NCI-H1694 (cell line): ENCODE data around the gene CACNB4.
"Not testable (repeated sequence)": the region's sequence is repeated elsewhere in the genome, so short reads cannot be mapped to it uniquely, and the experiment has no call there.

Source experiments
- DNase-seq: peaks from one replicate; lab custom pipeline; 2025; lab: John Stamatoyannopoulos, UW

Gene CACNB4

GRCh38 chr2:151823651-151824050 lies 275.2 kb downstream of the CACNB4 start:
- DNase-seq: no peak

GRCh38 chr2:151819920-151820319 lies 278.9 kb downstream of the CACNB4 start:
- DNase-seq: no peak

DNA sequence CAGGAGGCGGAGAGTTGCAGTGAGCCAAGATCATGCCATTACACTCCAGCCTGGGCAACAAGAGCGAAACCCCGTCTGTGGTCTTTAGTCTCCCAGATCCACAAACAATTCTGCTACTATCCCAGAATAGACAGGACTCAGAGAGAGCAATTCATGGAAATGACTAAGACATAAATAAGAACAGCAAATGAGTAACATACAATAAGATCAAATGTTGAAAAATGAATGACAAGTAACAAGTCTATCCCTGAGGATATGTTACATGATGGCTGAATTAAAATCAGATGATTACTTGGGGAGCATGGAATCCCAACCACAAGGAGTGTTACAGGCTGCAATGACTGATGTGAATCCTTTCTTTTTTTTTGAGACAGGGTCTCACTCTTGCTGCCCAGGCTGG lies 280.9 kb downstream of the CACNB4 start:
- DNase-seq: no peak

- DNase-seq: no peak
Measured at GRCh38 chr2:151816843-151817242, 282.0 kb downstream of the CACNB4 start.

GRCh38 chr2:151815821-151816489 lies 282.9 kb downstream of the CACNB4 start:
- no peak for DNase-seq

DNA sequence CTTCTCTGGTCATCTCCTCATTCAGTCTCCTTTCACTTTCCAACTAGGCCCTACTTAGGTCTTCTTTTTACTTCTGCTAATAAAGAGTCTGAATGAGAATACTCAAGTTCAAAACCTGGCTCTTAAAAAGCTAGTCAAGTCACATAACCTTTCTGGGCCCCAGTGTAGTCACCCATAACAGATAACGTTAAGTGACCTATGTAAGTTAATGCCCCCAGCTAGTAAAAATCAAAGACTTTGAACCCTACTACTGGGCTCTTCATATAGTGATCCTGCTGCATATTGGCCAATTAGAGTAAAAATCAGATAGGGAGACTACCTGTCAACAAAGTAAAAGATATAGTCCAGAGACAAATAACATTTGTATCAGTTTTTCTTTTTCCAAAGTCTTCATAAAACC lies 288.4 kb downstream of the CACNB4 start:
- no peak for DNase-seq

GRCh38 chr2:151809073-151809383 lies 289.8 kb downstream of the CACNB4 start:
- no peak for DNase-seq

DNA sequence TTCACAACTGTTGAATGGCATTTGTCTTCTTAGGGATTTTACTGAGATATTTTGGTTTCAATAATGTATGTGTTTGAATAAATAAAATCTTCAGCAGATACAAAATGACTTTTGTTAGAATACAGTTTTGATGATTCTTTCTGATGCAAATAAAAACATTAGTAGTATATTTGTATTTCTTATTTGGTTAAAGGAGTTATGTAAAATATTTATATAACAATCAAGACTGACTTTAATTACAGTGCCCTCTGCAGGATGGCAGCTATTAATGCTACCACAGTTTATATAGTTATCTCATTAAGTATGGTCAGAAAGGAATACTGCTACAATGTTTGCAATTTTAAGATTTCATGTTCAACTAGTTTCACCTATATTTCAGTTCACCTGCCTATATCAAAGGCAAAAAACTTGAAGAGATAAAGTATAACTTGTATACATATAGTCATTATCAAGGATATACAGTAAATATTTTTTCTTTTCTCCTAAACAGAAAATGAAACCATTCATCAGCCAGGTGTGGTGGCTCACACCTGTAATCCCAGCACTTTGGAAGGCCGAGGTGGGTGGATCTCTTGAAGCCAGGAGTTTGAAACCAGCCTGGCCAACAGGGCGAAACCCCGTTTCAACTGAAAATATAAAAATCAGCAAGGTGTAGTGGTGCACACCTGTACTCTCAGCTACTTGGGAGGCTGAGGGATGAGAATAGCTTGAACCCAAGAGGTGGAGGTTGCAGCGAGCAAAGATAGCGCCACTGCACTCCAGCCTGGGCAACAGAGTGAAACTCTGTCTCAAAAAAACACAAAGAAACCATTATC lies 290.4 kb downstream of the CACNB4 start:
- no peak for DNase-seq

GRCh38 chr2:151805961-151806360 lies 292.9 kb downstream of the CACNB4 start:
- no peak for DNase-seq

DNA sequence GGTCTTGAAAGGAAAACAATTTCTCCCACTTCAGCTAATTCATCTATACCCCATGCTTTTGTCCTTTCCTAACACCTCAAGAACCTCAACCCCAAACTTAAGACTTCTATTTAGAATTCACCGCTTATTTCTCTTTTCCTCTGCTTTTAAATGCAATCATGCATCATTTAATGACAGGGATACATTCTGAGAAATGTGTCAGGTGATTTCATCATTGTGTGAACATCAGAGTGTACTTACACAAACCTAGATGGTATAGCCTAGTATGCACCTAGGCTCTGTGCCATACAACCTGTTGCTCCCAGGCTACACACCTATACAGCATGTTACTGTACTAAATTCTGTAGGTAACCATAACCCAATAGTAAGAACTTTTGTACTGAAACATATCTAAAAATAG lies 293.5 kb downstream of the CACNB4 start:
- DNase-seq: no peak

- no peak for DNase-seq
Measured at GRCh38 chr2:151803811-151804210, 295.0 kb downstream of the CACNB4 start.

DNA sequence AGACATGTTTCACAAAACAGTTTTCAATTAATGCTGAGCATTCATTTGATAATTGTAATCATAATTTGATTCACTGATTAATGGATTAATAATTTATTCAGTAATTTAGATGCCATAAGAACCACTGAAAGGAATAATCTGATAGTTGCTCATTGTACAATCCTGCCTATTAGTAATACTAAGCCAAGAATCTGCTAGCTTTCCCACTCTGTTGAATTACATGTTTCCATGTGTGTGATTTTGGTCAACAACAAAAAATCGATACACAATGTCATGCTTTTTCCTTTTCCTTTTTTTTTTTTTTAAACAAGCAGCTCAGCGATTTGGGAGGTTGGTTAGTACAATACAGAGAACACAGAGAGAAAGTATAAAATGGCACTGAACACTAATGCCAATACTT lies 296.5 kb downstream of the CACNB4 start:
- DNase-seq: no peak

GRCh38 chr2:151799886-151800292 lies 299.0 kb downstream of the CACNB4 start:
- no peak for DNase-seq

DNA sequence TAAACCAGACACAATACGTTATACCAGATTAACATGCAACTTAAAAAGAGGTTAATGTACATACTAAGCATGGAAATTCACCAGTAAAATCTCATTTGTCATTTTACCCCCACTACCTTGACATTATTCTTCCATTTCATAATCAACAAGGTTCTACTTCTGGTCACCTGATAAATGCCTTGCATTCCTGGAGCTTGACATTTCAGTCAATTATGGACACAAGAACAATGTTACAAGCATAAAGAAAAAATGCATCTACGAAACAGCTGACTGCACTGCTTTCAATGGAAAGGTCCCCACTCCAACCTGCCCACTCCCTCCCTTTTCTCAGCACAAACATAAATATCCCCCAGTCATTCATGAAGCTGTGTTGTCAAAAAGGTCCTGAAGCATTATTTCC lies 302.1 kb downstream of the CACNB4 start:
- no peak for DNase-seq

DNA sequence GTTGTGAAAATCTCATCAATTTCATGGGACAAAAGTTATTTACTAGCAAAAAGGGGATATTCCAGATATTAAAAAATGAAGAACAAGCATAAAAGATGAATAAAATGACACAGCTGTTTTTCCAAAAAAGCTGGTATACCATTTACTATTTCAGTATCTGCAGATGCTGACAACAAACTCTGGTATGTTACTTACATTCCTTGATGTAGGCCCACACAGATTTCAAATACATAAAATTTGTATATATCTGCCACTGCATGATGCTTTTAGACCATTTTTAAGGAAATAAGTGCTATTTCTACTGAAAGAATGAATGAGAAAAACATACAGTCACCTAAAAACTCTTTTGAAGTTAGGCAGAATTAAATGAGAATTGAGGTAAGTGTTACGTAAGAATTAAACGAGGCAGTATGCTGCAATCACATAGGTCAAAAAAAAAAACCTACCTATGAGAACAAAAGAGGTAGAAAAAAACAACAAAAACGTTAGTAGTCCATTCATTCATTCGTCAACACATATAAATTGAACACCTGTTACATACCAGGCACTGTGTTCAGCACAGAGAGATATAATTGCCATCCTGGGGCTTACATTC lies 303.1 kb downstream of the CACNB4 start:
- DNase-seq: no peak

DNA sequence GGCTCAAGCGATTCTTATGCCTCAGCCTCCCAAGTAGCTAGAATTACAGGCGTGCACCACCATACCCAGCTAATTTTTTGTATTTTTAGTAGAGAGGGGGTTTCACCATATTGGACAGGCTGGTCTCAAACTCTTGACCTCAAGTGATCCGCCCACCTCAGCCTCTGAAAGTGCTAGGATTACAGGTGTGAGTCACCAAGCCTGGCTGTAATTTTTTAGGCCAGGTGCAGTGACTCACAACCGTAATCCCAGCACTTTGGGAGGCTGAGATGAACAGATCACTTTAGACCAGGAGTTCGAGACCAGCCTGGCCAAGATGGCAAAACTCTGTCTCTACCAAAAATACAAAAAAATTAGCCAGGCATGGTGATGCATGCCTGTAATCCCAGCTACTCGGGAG lies 304.4 kb downstream of the CACNB4 start:
- not testable (repeated sequence) for DNase-seq

DNA sequence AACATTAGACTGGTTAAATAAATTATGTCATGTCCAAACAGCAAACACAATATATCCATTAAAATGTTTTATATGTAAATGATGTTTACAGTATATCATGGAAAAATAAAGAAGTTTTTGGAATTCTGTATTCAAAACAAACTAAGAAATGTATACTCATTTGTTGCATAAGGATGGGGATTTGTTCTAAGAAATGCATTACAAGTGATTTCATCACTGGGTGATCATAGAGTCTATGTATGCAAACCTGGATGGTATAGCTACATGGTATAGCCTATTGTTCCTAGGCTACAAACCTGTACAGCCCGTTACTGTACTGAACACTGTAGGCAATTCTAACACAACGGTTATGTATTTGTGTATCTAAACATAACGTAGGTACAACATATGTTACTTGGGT lies 305.7 kb downstream of the CACNB4 start:
- no peak for DNase-seq

DNA sequence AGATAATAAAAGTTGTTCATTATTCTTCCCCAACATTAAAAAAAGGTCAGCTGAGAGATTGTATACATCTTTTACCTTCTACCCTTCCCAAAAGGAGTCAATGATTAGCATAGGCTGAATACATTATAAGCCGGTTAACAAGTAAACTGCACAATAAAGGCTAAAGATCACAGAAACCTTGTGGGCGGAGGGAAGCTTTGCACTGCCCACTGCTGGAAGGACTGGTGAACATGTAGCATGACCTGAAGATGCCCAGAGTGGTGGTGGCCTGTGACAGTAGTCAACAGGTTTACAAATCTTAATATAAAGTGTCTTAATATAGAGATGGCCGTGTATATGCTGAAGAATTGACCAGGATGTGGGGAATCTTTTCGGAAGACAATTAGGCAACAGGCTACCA lies 306.3 kb downstream of the CACNB4 start:
- no peak for DNase-seq

DNA sequence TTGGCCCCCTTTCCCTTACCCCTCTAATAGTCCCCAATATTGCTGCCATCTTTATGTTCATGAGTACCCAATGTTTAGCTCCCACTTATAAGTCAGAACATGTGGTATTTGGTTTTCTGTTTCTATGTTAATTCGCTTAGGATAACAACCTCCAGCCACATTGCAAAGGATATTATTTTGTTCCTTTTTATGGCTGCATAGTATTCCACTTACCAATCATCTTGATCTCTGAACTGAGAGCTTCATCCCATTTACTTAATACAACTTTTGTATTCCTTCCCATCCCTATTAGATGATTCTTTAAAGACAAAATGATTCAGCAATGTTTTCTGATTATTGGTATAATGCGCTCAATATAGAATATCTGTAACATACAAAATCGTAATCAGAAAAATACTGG lies 307.3 kb downstream of the CACNB4 start:
- no peak for DNase-seq

GRCh38 chr2:151790689-151791088 lies 308.2 kb downstream of the CACNB4 start:
- no peak for DNase-seq

GRCh38 chr2:151789055-151789834 lies 309.6 kb downstream of the CACNB4 start:
- no peak for DNase-seq

- DNase-seq: no peak
Measured at GRCh38 chr2:151786483-151786882, 312.4 kb downstream of the CACNB4 start.

GRCh38 chr2:151786077-151786476 lies 312.8 kb downstream of the CACNB4 start:
- DNase-seq: no peak
